Caco-2 (cell line): ENCODE data around the gene ZSCAN31. TPM values are rescaled to one million over a fixed set of nuclear protein-coding genes. Genes with fewer than 3 reads are reported as not detected.

Source experiments
- BruUV-seq: library from RNA; stranded (reverse); fragments of 400-500 nt; replicated peaks from 2 replicates; lab custom pipeline; 2021; lab: Mats Ljungman, UMichigan
- CTCF ChIA-PET: fragments of 300-600 bp; sonication (Branson Sonifier 250); formaldehyde crosslinking; loops from one replicate; lab custom pipeline; 2022; ENCODE audit warnings: antibody characterized with exemption; lab: Charles Lee
- POLR2A ChIA-PET: fragments of 300-600 bp; sonication (Branson Sonifier 250); formaldehyde crosslinking; loops from one replicate; lab custom pipeline; 2022; ENCODE audit warnings: antibody characterized with exemption; lab: Charles Lee
- DNase-seq, 2 experiments: peaks; one replicate each; pipeline versions ENCODE4 v3.0.0 to v3.0.0-alpha.2; 2020 to 2022
- H3K27me3 ChIP-seq: replicated peaks from 2 replicates; pipeline ENCODE4 v1.6.0; 2011; ENCODE audit warnings: low read length; ENCODE audit not compliant: control insufficient read depth, insufficient read depth
- H3K36me3 ChIP-seq: 2 replicates; pipeline ENCODE4 v1.5.1; 2011; ENCODE audit warnings: low read length; ENCODE audit not compliant: control insufficient read depth, insufficient read depth
- H3K4me1 ChIP-seq: fragments of 250-450 bp; sonication (Bioruptor Pico); 2 replicates; pipeline ENCODE4 v1.5.1; 2020; ENCODE audit warnings: mild to moderate bottlenecking
- H3K4me3 ChIP-seq: 2 replicates; pipeline ENCODE4 v1.5.1; 2011; ENCODE audit warnings: low read depth, mild to moderate bottlenecking, control low read depth, low read length
- H3K9me3 ChIP-seq: fragments of 250-450 bp; sonication (Bioruptor Pico); 2 replicates; pipeline ENCODE4 v1.5.1; 2020; ENCODE audit warnings: mild to moderate bottlenecking, moderate library complexity
- H3K27ac Mint-ChIP-seq: one replicate; pipeline ENCODE4 v1.8.0; 2022; ENCODE audit warnings: mixed read lengths; ENCODE audit not compliant: unreplicated experiment
- H3K27me3 Mint-ChIP-seq: one replicate; pipeline ENCODE4 v1.8.0; 2022; ENCODE audit warnings: mixed read lengths; ENCODE audit not compliant: insufficient read depth, unreplicated experiment
- H3K36me3 Mint-ChIP-seq: one replicate; pipeline ENCODE4 v1.8.0; 2022; ENCODE audit warnings: mild to moderate bottlenecking, mixed read lengths; ENCODE audit not compliant: insufficient read depth, unreplicated experiment
- H3K4me1 Mint-ChIP-seq: one replicate; pipeline ENCODE4 v1.8.0; 2022; ENCODE audit warnings: low read depth, mixed read lengths; ENCODE audit not compliant: unreplicated experiment
- H3K4me3 Mint-ChIP-seq: one replicate; pipeline ENCODE4 v1.8.0; 2022; ENCODE audit warnings: mild to moderate bottlenecking, moderate library complexity, mixed read lengths; ENCODE audit not compliant: unreplicated experiment
- H3K9me3 Mint-ChIP-seq: one replicate; pipeline ENCODE4 v1.8.0; 2022; ENCODE audit warnings: mixed read lengths; ENCODE audit not compliant: unreplicated experiment
- intact Hi-C: fragments of 100-400 bp; cut with micrococcal nuclease; formaldehyde crosslinking; loops from one replicate; pipeline ENCODE4 v1.10.0; 2022; ENCODE audit not compliant: unreplicated experiment
- total RNA-seq: library from RNA; stranded (reverse); gene quantifications from 2 replicates; pipeline ENCODE4 v1.2.3, GENCODE V29; 2022
- TF ChIP-seq, protein P1 (sequence below), 2 experiments: fragments of 200-600 bp in 1 of 2; IDR thresholded peaks; 1 replicate in 1 of 2; 2 replicates in 1 of 2; pipeline versions ENCODE4 v1.5.1 to v1.8.0; 2011 to 2022; ENCODE audit warnings: antibody characterized with exemption in 1 of 2, control low read depth in 1 of 2, inconsistent platforms in 1 of 2, low read depth in 1 of 2, low read length in 1 of 2, mild to moderate bottlenecking in 1 of 2, moderate library complexity in 1 of 2; ENCODE audit not compliant: insufficient read depth in 1 of 2, severe bottlenecking in 1 of 2, unreplicated experiment in 1 of 2

ZSCAN31 gene
- total RNA-seq, 1 experiment from 2014 or later = 1.7 TPM

- peaks cover 11% of the 10 kb centered on the region; the same call in 1 of the 2 replicates for H3K4me1 ChIP-seq
- TF ChIP-seq, protein P1, sequence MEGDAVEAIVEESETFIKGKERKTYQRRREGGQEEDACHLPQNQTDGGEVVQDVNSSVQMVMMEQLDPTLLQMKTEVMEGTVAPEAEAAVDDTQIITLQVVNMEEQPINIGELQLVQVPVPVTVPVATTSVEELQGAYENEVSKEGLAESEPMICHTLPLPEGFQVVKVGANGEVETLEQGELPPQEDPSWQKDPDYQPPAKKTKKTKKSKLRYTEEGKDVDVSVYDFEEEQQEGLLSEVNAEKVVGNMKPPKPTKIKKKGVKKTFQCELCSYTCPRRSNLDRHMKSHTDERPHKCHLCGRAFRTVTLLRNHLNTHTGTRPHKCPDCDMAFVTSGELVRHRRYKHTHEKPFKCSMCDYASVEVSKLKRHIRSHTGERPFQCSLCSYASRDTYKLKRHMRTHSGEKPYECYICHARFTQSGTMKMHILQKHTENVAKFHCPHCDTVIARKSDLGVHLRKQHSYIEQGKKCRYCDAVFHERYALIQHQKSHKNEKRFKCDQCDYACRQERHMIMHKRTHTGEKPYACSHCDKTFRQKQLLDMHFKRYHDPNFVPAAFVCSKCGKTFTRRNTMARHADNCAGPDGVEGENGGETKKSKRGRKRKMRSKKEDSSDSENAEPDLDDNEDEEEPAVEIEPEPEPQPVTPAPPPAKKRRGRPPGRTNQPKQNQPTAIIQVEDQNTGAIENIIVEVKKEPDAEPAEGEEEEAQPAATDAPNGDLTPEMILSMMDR (IDR thresholded peaks at IDR 0.05; ENCODE audit: insufficient read depth in 1 of 2, low read depth in 1 of 2, low read length in 1 of 2, severe bottlenecking in 1 of 2, unreplicated experiment in 1 of 2) = peak; percentile 57 to 76
- H3K9me3 Mint-ChIP-seq = no peaks in the 10 kb centered on the region
- H3K4me1 Mint-ChIP-seq = peaks cover 18% of the 10 kb centered on the region
- intact Hi-C loops = loop anchor here (1.0 to 2.0 kb wide), 6 partner anchors 27 to 259 kb away; partner anchors contain the start of genes PGBD1, ZKSCAN4, ZSCAN16 and ZSCAN9
- ChIA-PET CTCF (interaction anchor here (0.8 to 2.1 kb wide), 9 partner anchors 27 to 261 kb away, joined by 3 to 26 read pairs (median 6); partner anchors contain the start of genes PGBD1, ZKSCAN3, ZKSCAN8 and ZSCAN16), POLR2A (interaction anchor here (0.6 to 1.9 kb wide), 10 partner anchors 11 to 545 kb away, joined by 3 to 17 read pairs (median 4); partner anchors contain the start of genes PGBD1, ZKSCAN4, ZSCAN26 and ZSCAN31)
- H3K27me3 Mint-ChIP-seq = peaks cover 7% of the 10 kb centered on the region
- no TSS peak for BruUV-seq
- H3K36me3 ChIP-seq = no peaks in the 10 kb centered on the region
- H3K4me3 Mint-ChIP-seq = peak overlapping the region; percentile 82
- no peaks in the 10 kb centered on the region for H3K27me3 ChIP-seq
- H3K9me3 ChIP-seq = peaks cover 6% of the 10 kb centered on the region; the same call in 1 of the 2 replicates
- peak overlapping the region; percentile 87 for H3K27ac Mint-ChIP-seq
- DNase-seq = peak; percentile 95
- peak overlapping the region; percentile 50 for H3K4me3 ChIP-seq
- H3K36me3 Mint-ChIP-seq = peaks cover 8% of the 10 kb centered on the region
Measured at GRCh38 chr6:28383235-28384142, 47.5 kb upstream of the ZSCAN31 start.

GRCh38 chr6:28380381-28380780, 44.4 kb upstream of the ZSCAN31 start:
- no peaks in the 10 kb centered on the region for H3K36me3 ChIP-seq
- ChIA-PET POLR2A (no interaction called here), CTCF (no interaction called here)
- H3K27me3 ChIP-seq = no peaks in the 10 kb centered on the region
- Mint-ChIP-seq H3K27me3 (no peaks in the 10 kb centered on the region), H3K9me3 (no peaks in the 10 kb centered on the region), H3K36me3 (peaks cover 8% of the 10 kb centered on the region), H3K4me1 (peaks cover 18% of the 10 kb centered on the region), H3K27ac (no peak overlapping the region), H3K4me3 (no peak overlapping the region)
- BruUV-seq = no TSS peak
- no peak overlapping the region for H3K4me3 ChIP-seq
- H3K9me3 ChIP-seq = peaks cover 12% of the 10 kb centered on the region; the same call in 1 of the 2 replicates
- intact Hi-C loops = no loop called here
- H3K4me1 ChIP-seq = peaks cover 11% of the 10 kb centered on the region; the same call in 1 of the 2 replicates
- TF ChIP-seq, protein P1 (IDR thresholded peaks at IDR 0.05; ENCODE audit: insufficient read depth in 1 of 2, low read depth in 1 of 2, low read length in 1 of 2, severe bottlenecking in 1 of 2, unreplicated experiment in 1 of 2) = no peak
- DNase-seq = no peak

DNA sequence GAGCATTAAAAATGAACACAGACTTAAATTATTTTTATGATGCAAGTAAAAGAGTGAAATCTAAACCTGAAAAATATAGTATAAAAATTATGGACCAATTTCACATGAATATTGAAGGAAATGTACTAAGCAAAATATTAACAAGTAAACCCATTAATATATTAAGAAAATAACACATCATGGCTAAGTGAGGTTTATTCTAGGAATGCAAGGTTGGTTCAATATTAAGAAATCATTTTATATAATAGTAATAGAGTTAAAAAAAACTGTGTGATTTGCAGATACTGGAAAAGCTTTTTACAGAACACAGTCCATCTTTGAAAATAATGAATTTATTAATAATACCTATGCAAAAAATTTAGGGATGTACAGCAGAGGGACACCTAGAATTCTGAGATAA, 42.7 kb upstream of the ZSCAN31 start:
- Mint-ChIP-seq H3K4me1 (peaks cover 18% of the 10 kb centered on the region), H3K36me3 (peaks cover 8% of the 10 kb centered on the region), H3K4me3 (no peak overlapping the region), H3K27me3 (peaks cover 4% of the 10 kb centered on the region), H3K9me3 (no peaks in the 10 kb centered on the region), H3K27ac (no peak overlapping the region)
- 0 out of 2 replicates have a peak, but pooled peaks cover 8% of the 10 kb centered on the region for H3K4me1 ChIP-seq
- ChIA-PET POLR2A (no interaction called here), CTCF (no interaction called here)
- no peaks in the 10 kb centered on the region for H3K27me3 ChIP-seq
- BruUV-seq = no TSS peak
- H3K36me3 ChIP-seq = no peaks in the 10 kb centered on the region
- TF ChIP-seq, protein P1 (IDR thresholded peaks at IDR 0.05; ENCODE audit: insufficient read depth in 1 of 2, low read depth in 1 of 2, low read length in 1 of 2, severe bottlenecking in 1 of 2, unreplicated experiment in 1 of 2) = no peak
- peaks cover 12% of the 10 kb centered on the region; the same call in 1 of the 2 replicates for H3K9me3 ChIP-seq
- DNase-seq = no peak
- intact Hi-C loops = no loop called here
- no peak overlapping the region for H3K4me3 ChIP-seq
